Nephron (organoid): ENCODE measurements around the gene CD276.
"Not testable (repeated sequence)": the region's sequence is repeated elsewhere in the genome, so short reads cannot be mapped to it uniquely, and the experiment has no call there.

Source experiments
- H3K27ac Mint-ChIP-seq, 3 experiments: 2 replicates each; pipeline ENCODE4 v1.8.0; 2020; ENCODE audit warnings: mixed read lengths in 3 of 3, mild to moderate bottlenecking in 2 of 3, moderate library complexity in 1 of 3
- H3K27me3 Mint-ChIP-seq: 2 replicates; pipeline ENCODE4 v1.8.0; 2021; ENCODE audit warnings: low read depth, mild to moderate bottlenecking, moderate library complexity, mixed read lengths
- H3K36me3 Mint-ChIP-seq: 2 replicates; pipeline ENCODE4 v1.8.0; 2020; ENCODE audit warnings: low read depth, mixed read lengths
- H3K4me1 Mint-ChIP-seq: 2 replicates; pipeline ENCODE4 v1.8.0; 2020; ENCODE audit warnings: mixed read lengths
- H3K4me3 Mint-ChIP-seq, 3 experiments: 2 replicates each; pipeline ENCODE4 v1.8.0; 2020; ENCODE audit warnings: mild to moderate bottlenecking in 3 of 3, mixed read lengths in 3 of 3, moderate library complexity in 2 of 3
- H3K9me3 Mint-ChIP-seq: 2 replicates; pipeline ENCODE4 v1.8.0; 2020; ENCODE audit warnings: mixed read lengths
- TF ChIP-seq, protein P1 (sequence below), 3 experiments: fragments of 200-600 bp; sonication (generic); IDR thresholded peaks; one replicate each; pipeline ENCODE4 v1.5.0; 2021; ENCODE audit warnings: antibody characterized with exemption in 3 of 3; ENCODE audit not compliant: unreplicated experiment in 3 of 3

CD276 gene

GRCh38 chr15:73683777-73684580, at the start of gene CD276:
Gene CD276 (plus strand): TSS chr15:73684383. CDS start chr15:73699640, 15,257 bp downstream.
- Mint-ChIP-seq H3K27me3 (no peaks in the 10 kb centered on the region), H3K9me3 (no peaks in the 10 kb centered on the region), H3K36me3 (peaks cover 1% of the 10 kb centered on the region), H3K4me1 (peaks cover 55% of the 10 kb centered on the region), H3K27ac (peak within 1 kb of the TSS; percentile 96 to 99 (median 98)), H3K4me3 (peak within 1 kb of the TSS; percentile 97 to 98 (median 98))
- TF ChIP-seq, protein P1, sequence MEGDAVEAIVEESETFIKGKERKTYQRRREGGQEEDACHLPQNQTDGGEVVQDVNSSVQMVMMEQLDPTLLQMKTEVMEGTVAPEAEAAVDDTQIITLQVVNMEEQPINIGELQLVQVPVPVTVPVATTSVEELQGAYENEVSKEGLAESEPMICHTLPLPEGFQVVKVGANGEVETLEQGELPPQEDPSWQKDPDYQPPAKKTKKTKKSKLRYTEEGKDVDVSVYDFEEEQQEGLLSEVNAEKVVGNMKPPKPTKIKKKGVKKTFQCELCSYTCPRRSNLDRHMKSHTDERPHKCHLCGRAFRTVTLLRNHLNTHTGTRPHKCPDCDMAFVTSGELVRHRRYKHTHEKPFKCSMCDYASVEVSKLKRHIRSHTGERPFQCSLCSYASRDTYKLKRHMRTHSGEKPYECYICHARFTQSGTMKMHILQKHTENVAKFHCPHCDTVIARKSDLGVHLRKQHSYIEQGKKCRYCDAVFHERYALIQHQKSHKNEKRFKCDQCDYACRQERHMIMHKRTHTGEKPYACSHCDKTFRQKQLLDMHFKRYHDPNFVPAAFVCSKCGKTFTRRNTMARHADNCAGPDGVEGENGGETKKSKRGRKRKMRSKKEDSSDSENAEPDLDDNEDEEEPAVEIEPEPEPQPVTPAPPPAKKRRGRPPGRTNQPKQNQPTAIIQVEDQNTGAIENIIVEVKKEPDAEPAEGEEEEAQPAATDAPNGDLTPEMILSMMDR (IDR thresholded peaks at IDR 0.05; ENCODE audit: unreplicated experiment in 3 of 3): no peak

GRCh38 chr15:73637527-73637926, 46.7 kb upstream of the CD276 start:
- TF ChIP-seq, protein P1 (IDR thresholded peaks at IDR 0.05; ENCODE audit: unreplicated experiment in 3 of 3): no peak
- Mint-ChIP-seq H3K4me3 (no peak overlapping the region), H3K36me3 (no peaks in the 10 kb centered on the region), H3K4me1 (peaks cover 8% of the 10 kb centered on the region), H3K27me3 (peaks cover 3% of the 10 kb centered on the region), H3K27ac (no peak overlapping the region), H3K9me3 (peaks cover 3% of the 10 kb centered on the region)

GRCh38 chr15:73639464-73639863, 44.7 kb upstream of the CD276 start:
- not testable (repeated sequence) for H3K27ac Mint-ChIP-seq, H3K36me3 Mint-ChIP-seq, H3K4me3 Mint-ChIP-seq, H3K27me3 Mint-ChIP-seq, H3K9me3 Mint-ChIP-seq, H3K4me1 Mint-ChIP-seq

DNA sequence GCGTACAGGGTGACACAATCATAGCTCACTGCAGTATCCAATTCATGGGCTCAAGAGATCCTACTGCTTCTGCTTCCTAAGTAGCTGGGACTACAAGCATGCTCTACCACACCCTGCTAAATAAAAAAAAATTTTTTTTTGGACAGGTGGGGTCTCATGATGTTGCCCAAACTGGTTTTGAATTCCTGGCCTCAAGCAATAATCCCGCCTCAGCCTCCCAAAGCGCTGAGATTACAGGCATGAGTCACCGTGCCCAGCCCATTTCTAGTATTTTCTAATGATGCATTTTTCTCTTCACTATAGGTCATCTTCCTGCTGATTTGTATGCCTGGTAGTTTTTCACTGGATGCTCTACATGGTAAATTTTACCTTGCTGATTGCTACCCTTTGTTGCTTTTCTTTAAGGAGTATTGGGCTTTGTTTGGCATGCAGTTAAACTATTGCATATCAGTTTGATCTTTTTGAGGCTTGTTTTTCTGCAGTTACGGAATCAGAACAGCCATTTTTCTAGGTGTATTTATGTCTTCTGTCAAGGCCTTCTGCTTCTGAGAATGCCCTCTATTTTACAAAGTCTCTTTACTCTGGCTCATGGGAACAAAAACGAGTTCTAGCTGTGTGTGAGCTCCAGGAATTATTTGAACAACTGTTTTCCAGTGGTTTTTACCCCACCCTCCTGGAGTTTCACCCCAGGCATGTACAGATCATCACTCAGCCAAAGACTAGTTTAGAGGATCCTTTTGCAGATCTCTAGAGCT, 36.7 kb upstream of the CD276 start:
- H3K9me3 Mint-ChIP-seq: peaks cover 9% of the 10 kb centered on the region
- no peaks in the 10 kb centered on the region for H3K27me3 Mint-ChIP-seq
- peaks cover 7% of the 10 kb centered on the region for H3K36me3 Mint-ChIP-seq
- H3K4me3 Mint-ChIP-seq: no peak overlapping the region
- TF ChIP-seq, protein P1 (IDR thresholded peaks at IDR 0.05; ENCODE audit: unreplicated experiment in 3 of 3): no peak
- H3K27ac Mint-ChIP-seq: no peak overlapping the region
- no peaks in the 10 kb centered on the region for H3K4me1 Mint-ChIP-seq

GRCh38 chr15:73648014-73648295, 36.2 kb upstream of the CD276 start:
- Mint-ChIP-seq H3K27me3 (no peaks in the 10 kb centered on the region), H3K36me3 (peaks cover 7% of the 10 kb centered on the region), H3K4me1 (no peaks in the 10 kb centered on the region), H3K4me3 (no peak overlapping the region), H3K27ac (no peak overlapping the region), H3K9me3 (peaks cover 9% of the 10 kb centered on the region)
- TF ChIP-seq, protein P1 (IDR thresholded peaks at IDR 0.05; ENCODE audit: unreplicated experiment in 3 of 3): no peak

- Mint-ChIP-seq H3K4me1 (peaks cover 17% of the 10 kb centered on the region), H3K27me3 (no peaks in the 10 kb centered on the region), H3K4me3 (no peak overlapping the region), H3K36me3 (peaks cover 7% of the 10 kb centered on the region), H3K27ac (no peak overlapping the region), H3K9me3 (peaks cover 9% of the 10 kb centered on the region)
- TF ChIP-seq, protein P1 (IDR thresholded peaks at IDR 0.05; ENCODE audit: unreplicated experiment in 3 of 3): no peak
These were observed 33.6 kb upstream of the CD276 start for GRCh38 chr15:73650416-73651126.
